Measurements from ENCODE around the gene NUP214. TPM values are rescaled to one million over a fixed set of nuclear protein-coding genes. Genes with fewer than 3 reads are reported as not detected.

The NUP214 gene
- total RNA-seq, 4 donors from 2014 or later, result 36.1 to 104 (median 69.6) TPM

GRCh38 chr9:131167146-131167692 lies 41.8 kb downstream of the NUP214 start:
- H3K9me3 ChIP-seq, result no peaks in the 10 kb centered on the region
- no peaks in the 10 kb centered on the region for H3K4me1 ChIP-seq
- H3K27me3 ChIP-seq, result no peaks in the 10 kb centered on the region
- no peak for DNase-seq (ENCODE audit: low spot score in 2 of 2)
- peaks cover 56% of the 10 kb centered on the region for H3K36me3 ChIP-seq
- no peak overlapping the region for H3K4me3 ChIP-seq
- no peak overlapping the region for H3K27ac ChIP-seq
- no peak for TF ChIP-seq CTCF (IDR thresholded peaks at IDR 0.05)
- TF ChIP-seq EP300 (IDR thresholded peaks at IDR 0.05), result no peak
- no peak for TF ChIP-seq POLR2A (IDR thresholded peaks at IDR 0.05)
- no peak for TF ChIP-seq POLR2AphosphoS5 (IDR thresholded peaks at IDR 0.05)
- 51% methylated on average over 6 of the region's 6 CpGs for WGBS

- WGBS, result 92% methylated on average over 4 of the region's 4 CpGs
- TF ChIP-seq EP300 (IDR thresholded peaks at IDR 0.05) (no peak), POLR2A (IDR thresholded peaks at IDR 0.05) (no peak), CTCF (IDR thresholded peaks at IDR 0.05) (no peak), POLR2AphosphoS5 (IDR thresholded peaks at IDR 0.05) (no peak)
- no peaks in the 10 kb centered on the region for H3K4me1 ChIP-seq
- no peak overlapping the region for H3K4me3 ChIP-seq
- no peak for DNase-seq (ENCODE audit: low spot score in 2 of 2)
- no peak overlapping the region for H3K27ac ChIP-seq
- H3K27me3 ChIP-seq, result no peaks in the 10 kb centered on the region
- no peaks in the 10 kb centered on the region for H3K9me3 ChIP-seq
- H3K36me3 ChIP-seq, result peaks cover 49% of the 10 kb centered on the region
Observed at GRCh38 chr9:131167936-131168335, 42.5 kb downstream of the NUP214 start.

- no peaks in the 10 kb centered on the region for H3K9me3 ChIP-seq
- H3K4me3 ChIP-seq, result no peak overlapping the region
- H3K36me3 ChIP-seq, result peaks cover 43% of the 10 kb centered on the region
- 91% methylated on average over 7 of the region's 7 CpGs for WGBS
- no peaks in the 10 kb centered on the region for H3K4me1 ChIP-seq
- TF ChIP-seq CTCF (IDR thresholded peaks at IDR 0.05) (no peak), POLR2AphosphoS5 (IDR thresholded peaks at IDR 0.05) (no peak), POLR2A (IDR thresholded peaks at IDR 0.05) (no peak), EP300 (IDR thresholded peaks at IDR 0.05) (no peak)
- no peak for DNase-seq (ENCODE audit: low spot score in 2 of 2)
- no peak overlapping the region for H3K27ac ChIP-seq
- no peaks in the 10 kb centered on the region for H3K27me3 ChIP-seq
Observed at GRCh38 chr9:131169563-131170240, 44.3 kb downstream of the NUP214 start.

GRCh38 chr9:131173995-131174394 lies 48.6 kb downstream of the NUP214 start:
- TF ChIP-seq POLR2AphosphoS5 (IDR thresholded peaks at IDR 0.05) (no peak), POLR2A (IDR thresholded peaks at IDR 0.05) (no peak), EP300 (IDR thresholded peaks at IDR 0.05) (no peak), CTCF (IDR thresholded peaks at IDR 0.05) (no peak)
- no peaks in the 10 kb centered on the region for H3K4me1 ChIP-seq
- H3K9me3 ChIP-seq, result no peaks in the 10 kb centered on the region
- DNase-seq (ENCODE audit: low spot score in 2 of 2), result no peak
- WGBS, result 95% methylated on average over 10 of the region's 10 CpGs
- H3K4me3 ChIP-seq, result no peak overlapping the region
- H3K27me3 ChIP-seq, result no peaks in the 10 kb centered on the region
- H3K36me3 ChIP-seq, result peaks cover 66% of the 10 kb centered on the region
- no peak overlapping the region for H3K27ac ChIP-seq

GRCh38 chr9:131174681-131175239 lies 49.4 kb downstream of the NUP214 start:
- Histone ChIP-seq H3K4me3 (no peak overlapping the region), H3K36me3 (peaks cover 70% of the 10 kb centered on the region), H3K4me1 (no peaks in the 10 kb centered on the region), H3K27ac (no peak overlapping the region), H3K9me3 (no peaks in the 10 kb centered on the region), H3K27me3 (no peaks in the 10 kb centered on the region)
- TF ChIP-seq CTCF (IDR thresholded peaks at IDR 0.05), result no peak
- TF ChIP-seq POLR2A (IDR thresholded peaks at IDR 0.05), result no peak
- no peak for TF ChIP-seq POLR2AphosphoS5 (IDR thresholded peaks at IDR 0.05)
- no peak for TF ChIP-seq EP300 (IDR thresholded peaks at IDR 0.05)
- WGBS, result 100% methylated on average over 1 of the region's 1 CpG
- DNase-seq (ENCODE audit: low spot score in 2 of 2), result no peak
